Vagina (tissue), 2 donors: ENCODE measurements around the gene RASGRP2.

Experiments used
- CTCF ChIP-seq, 3 experiments: fragments of 450-650 bp in 2 of 3; fragments of 200-600 bp in 1 of 3; sonication (generic) in 1 of 3; IDR thresholded peaks; one replicate each; pipeline ENCODE4 v1.5.1; 2017 to 2019; ENCODE audit warnings: antibody characterized with exemption in 3 of 3, mild to moderate bottlenecking in 2 of 3, moderate library complexity in 2 of 3
- POLR2AphosphoS5 ChIP-seq, 2 donors: sonication (generic); formaldehyde crosslinking; IDR thresholded peaks; one replicate each; pipeline ENCODE4 v1.9.0; 2017; ENCODE audit warnings: antibody characterized with exemption in 2 of 2, mild to moderate bottlenecking in 2 of 2, low read depth in 1 of 2; ENCODE audit not compliant: insufficient read depth in 1 of 2

GRCh38 chr11:64753380-64754123, 9.6 kb upstream of the RASGRP2 start:
- no peak for TF ChIP-seq POLR2AphosphoS5 (IDR thresholded peaks at IDR 0.05; ENCODE audit: insufficient read depth in 1 of 2, low read depth in 1 of 2)
- no peak for TF ChIP-seq CTCF (IDR thresholded peaks at IDR 0.05)
